Smooth muscle cell of the brain vasculature (primary cell): ENCODE data around the gene CIBAR2.
"Not testable (repeated sequence)": the region's sequence is repeated elsewhere in the genome, so short reads cannot be mapped to it uniquely, and the experiment has no call there.

Experiments
- DNase-seq: peaks from one replicate; pipeline ENCODE4 v3.0.0-alpha.2; 2012; ENCODE audit warnings: low read depth, low spot score

Gene CIBAR2

DNA sequence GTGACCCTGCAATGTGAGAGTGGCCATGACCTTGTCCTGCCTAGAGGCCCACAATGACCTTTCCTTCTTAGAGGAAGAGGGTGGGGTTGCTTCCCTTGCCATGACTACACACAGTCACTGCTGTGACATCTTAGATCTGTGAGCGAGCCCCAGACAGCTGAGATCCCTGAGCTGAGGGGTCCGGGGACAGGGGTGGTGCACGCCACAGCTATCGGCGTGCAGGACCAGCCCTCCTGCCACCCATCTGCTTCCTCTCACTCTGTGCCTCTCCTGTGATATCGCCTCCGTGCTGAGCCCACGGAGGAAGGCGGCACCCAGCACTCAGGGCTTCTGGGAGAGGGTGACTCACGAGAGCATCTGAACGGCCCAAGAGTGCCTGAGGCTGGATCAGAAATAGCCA lies 49.4 kb downstream of the CIBAR2 start:
- DNase-seq = no peak

DNA sequence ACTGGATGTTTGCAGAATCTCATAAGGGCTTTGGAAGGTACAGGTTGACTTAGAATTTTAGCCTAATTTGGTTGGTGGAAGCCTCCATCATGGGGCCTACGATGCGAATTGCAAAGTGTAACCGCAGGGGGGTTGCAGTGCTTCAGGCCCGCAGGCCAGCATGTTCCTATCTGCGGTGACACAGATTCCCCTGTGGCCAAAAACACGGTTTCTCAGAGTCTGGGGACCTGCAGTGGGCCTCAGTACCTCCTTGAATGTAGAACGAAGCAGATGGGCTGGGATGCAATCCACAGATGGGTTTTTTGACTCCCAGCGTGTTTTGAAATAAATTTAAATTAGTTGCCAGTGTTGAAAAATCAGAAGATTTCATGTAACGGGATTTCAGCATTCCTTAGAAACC lies 49.9 kb downstream of the CIBAR2 start:
- DNase-seq = no peak

DNA sequence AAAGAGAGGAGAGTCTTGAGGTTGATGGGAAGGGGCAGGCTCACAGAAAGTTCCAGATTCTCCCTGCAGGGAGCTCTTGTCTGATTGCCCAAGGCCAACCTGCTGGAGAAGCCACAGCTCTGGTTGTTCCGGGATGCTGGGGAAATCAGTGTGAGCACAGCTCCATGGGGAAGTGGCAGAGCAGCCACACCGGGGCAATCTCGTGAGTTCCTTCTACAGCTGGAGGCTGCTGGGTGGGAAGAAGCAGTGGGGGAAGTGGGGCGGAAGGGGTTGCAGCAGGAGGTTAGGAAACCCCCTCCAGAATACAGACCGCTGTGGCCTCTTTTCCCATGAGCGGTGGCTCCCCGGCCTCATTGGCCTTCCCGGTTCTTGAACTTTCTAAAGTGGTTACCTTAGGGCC lies 50.7 kb downstream of the CIBAR2 start:
- DNase-seq = no peak

DNA sequence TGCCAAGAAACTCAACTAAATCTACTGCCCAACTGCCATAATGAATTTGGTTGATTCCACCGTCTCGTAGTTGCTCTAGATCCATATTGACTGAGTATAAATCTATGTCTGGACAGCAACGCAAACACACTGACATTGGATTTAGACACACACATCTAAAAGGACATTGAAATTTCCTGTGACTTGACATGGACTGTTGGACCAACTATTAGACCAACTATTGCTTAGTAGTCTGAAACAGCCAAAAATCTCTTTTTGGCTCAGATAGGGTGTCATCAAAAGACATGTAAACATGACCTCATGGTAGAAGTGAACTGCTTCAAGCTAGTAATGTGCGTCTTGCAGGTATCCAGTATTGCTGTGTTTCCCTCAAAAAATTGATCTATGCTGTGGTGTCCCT lies 53.4 kb downstream of the CIBAR2 start:
- DNase-seq = no peak

DNA sequence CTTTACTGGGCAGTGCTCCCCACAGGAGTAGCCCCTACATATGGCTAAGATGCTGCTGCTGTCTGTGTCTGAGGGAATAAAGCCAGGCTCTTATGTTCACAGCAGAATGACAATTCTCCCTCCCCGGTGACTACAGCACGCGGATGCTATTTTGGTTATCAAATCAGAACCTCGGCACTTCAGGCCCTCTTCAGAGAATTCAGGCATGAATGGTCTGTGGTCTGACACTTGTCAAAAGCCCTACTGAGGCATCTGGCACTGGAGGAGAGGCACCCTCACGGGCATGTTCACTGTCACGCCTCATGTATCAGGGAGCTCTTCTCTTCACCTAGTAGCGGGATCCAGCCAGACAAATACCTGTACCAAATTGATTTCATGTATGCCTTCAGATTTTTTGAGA lies 54.3 kb downstream of the CIBAR2 start:
- no peak for DNase-seq

DNA sequence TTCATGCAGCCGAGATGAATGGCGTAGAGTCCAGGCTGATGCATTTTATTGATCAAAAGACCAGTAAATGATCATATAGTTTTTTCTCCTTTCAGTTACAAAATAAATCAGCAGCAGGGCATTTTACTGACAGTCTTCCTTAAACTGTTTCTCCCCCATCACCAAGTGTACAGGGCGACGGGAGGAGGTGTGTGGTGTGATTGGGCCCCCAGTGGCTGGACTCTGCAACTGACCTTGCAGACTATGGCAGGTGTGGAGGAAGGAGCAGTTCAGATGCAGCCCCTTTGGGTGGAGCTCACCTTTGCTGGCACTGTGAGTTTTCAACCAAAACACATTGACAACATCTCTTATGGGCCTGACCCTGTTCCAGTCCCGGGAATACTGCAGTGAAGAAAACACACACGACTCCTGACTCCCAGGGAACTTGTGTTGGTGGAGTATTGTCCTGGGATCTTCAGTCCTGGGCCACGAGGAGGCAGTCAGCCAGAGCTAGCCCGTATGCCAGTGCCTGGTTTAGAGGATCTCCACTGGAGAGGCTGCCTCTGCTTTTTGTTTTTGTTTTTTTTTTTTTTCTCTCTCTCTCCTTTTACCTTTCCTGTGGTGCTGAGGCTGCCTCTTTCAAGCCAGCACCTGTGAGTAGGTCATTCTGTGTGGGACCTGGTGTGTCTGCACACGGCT lies 54.9 kb downstream of the CIBAR2 start:
- no peak for DNase-seq

DNA sequence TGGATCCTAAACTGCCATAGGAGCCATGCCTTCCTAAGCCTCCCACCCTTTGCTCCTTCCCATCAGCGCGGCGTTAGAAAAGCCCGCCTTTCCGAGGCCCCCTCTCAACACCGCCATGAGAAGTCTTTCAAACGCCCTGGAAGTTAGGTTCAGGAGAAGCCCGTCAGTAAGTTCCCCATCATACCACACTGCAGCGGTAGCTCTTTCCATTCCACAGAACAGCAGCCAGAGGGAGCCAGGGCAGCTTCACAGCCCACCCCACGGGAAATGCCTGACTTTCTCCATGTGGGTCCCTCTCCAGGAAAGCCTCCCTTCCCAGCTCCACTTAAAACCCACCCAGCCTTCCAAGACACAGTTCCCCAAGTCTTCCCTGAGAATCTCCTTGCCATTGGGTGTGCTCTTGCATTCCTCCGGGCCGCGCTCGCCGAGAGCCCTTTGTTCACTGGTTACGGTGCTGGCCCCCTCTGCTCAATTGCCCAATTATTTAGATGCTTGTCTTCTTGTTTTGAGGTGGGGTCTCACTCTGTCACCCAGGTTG lies 56.0 kb downstream of the CIBAR2 start:
- no peak for DNase-seq

DNA sequence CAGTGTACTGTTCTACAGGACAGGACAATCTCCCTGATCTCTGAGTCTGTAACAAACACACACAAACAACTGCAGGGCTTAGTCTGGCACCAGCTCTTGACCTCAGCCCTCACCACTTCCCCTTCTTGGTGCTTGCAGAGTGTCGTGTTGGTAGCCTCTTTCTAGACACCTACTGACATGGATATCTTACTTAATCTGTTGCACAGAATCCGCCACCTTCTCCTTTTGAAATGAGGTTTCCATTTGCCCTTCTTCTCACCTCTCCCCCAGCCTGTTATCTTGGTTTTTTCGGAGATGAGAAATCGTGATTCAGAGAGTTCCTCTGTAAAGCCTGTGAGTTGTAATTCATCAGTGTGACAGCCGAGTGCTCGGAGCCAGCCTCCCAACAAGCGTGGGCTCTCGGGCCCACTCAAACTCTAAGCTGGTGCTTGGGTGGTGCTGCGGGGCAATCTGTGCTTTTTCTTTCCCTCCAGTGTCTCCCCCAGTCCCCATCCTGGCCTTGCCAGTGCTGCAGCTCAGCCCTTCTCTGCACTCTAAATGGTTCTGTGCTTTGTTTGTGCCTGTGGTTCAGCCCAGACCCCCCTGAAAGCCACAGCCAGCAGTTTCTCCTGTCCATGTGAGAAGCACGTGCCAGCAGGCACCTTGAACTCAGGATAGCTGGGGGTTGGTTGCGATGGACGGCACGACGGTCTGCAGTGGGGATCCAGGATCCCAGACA lies 56.6 kb downstream of the CIBAR2 start:
- DNase-seq = no peak

DNA sequence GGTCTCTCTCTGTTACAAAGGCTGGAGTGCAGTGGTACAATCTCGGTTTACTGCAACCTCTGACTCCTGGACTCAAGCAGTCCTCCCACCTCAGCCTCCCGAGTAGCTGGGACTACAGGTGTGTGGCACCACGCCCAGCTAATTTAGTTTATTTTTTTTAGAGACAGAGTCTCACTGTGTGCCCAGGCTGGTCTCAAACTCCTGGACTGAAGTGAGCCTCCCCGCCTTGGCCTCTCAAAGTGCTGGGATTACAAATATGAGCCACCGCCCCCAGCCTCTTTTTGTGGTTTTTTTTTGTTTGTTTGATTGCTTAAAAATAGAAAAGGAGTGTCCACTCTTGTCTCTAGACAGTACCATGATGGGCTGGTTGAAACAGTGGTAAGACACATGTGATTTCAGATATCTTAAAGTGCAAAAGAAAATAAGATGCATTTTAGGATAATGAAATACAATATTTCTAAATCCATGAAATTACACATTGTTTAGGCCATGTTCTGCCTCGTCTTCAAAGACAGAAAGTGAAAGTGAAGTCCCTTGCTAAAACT lies 57.3 kb downstream of the CIBAR2 start:
- no peak for DNase-seq

DNA sequence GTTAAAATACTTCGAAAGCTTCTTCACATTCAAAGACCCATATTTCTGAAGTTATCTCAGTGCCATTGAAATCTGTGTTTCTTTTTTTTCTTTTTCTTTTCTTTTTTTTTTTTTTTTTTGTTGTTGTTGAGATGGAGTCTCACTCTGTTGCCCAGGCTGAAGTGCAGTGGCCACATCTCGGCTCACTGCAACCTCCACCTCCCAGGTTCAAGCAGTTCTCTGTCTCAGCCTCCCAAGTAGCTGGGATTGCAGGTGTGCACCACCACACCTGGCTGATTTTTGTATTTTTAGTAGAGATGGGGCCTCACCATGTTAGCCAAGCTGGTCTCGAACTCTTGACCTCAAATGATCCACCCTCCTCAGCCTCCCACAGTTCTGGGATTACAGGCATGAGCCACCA lies 58.0 kb downstream of the CIBAR2 start:
- DNase-seq = not testable (repeated sequence)

DNA sequence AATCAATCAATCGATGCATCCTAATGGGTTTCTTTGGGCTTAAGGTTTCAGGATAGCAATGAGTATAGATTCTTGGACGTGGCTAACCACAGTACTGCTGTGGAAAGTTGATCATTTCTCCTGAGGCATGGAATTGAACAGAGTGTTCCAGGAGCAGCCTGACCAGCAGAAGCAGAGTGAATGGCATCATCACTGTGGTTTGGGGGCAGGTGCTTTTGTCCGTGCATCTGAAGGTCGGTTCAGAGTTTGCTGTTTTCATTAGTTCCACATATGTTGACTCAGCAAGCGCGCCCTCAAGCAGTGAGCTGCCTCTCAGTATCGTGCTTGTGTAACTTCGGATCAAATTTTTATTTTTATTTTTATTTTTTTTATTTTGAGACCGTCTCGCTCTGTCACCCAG lies 59.7 kb downstream of the CIBAR2 start:
- DNase-seq = no peak

DNA sequence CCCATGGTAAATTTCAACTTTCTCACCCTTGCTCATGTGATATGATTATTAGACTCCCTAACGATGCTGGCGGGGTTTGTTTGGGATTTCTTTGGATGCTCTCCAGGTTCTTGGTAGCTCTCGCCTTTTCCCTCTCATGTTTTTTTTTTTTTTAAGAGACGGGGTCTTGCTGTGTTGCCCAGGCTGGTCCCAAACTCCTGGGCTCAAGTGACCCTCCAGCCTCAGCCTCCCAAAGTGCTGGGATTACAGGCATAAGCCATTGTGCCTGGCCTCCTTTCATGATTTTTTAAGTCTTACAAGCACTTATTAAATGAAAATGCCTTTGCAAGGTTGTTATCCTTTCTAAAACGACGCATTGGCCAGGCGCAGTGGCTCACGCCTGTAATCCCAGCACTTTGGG lies 60.6 kb downstream of the CIBAR2 start:
- no peak for DNase-seq

DNA sequence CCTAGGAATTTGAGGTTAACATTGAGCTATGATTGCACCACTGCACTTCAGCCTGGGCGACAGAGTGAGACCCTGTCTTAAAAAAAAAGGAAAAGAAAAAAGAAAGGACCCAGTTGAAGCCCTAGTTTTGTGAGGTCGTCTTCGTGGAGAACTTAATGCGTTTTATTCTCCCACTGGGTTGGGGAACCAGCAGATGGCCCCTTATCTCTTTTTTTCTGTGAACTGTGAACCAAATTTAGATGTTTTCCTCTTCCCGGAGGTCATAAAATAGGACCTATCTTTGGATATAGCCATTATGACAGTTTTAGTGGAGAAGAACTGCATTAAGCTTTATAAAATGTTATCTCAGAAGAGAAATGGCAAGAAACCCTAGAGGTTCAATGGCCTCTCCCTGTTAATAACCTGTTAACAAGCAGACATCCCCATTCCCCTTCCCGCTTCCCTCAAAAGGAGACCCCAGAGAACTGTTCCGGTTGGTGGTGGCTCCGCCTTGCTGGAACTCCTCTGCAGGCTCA lies 61.1 kb downstream of the CIBAR2 start:
- no peak for DNase-seq

DNA sequence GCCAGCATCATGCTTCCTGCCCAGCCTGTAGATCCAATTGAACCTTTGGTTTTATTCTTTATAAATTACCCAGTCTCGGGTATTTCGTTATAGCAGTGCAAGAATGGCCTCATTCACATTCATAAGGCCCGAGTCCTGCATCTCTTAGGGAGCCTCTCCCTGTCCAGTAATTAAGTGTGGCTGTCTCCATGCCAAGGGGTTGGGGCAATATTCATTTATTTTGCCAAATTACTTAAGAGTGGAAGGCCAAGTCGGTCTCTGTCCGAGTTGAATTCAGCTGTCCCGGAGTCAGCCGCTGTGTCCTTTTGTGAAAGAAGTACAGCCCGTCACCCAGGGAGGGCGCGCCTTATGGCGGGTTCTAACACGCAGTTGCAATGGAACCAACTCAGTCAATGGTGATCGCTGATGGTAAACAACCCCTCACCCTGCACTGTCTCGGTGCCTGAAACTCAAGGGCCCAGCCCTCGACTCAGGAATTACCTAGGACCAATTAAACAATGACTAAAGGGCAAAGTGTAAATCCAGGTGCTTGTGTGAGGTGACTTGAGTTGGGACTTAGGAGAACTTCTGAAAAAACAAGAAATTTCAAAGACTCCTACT lies 62.5 kb downstream of the CIBAR2 start:
- no peak for DNase-seq

DNA sequence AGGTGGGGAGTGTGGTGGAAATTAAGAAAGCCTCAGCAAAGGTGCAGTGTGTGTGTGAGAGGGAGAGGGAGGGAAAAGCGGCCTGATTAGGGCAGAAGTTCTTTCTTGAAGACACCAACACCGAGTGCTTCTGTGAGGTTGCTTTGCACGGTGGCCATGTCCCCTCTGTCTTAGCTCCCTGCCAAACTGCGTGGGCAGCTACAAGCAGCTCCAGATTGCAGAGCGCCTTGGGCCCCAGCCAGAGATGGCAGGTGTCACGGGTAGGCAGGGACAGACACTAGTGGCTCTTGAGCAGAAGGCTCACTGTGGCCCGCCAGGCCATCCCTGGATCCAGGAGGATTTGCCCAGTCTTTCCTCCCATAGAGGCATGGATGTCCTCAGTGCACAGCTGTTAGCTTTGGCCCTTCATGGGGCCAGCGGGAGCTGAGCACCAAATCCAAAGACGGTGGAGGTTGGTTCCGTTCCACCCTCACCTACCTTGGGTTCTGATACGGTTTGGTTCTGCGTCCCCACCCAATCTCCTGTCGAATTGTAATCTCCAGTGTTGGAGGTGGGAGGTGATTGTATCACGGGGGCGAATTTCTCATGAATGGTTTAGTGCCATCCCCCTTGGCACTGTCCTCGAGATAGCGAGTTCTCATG lies 63.2 kb downstream of the CIBAR2 start:
- DNase-seq = no peak
